ENCODE measurements around the gene SCN1B.

DNA sequence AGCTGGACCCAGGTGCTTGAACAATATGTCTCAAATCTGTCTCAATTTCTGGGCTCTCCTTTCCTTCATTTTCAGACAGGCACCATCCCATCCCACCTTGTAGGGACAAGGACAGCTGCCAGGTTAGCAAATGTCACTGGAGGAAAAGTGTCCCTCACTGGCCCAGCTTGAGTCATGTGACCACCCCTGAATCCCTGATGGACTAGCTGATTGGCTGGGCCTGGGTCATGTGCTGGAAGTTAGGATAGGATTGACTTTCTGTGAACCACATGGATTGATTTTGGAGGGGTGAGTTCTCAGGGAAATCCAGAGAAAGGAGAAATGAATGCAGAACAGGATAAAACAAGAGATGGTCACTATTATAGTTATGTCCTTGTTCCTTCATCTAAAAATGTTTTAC, 57.1 kb downstream of the SCN1B start:
- TF ChIP-seq, protein P1, sequence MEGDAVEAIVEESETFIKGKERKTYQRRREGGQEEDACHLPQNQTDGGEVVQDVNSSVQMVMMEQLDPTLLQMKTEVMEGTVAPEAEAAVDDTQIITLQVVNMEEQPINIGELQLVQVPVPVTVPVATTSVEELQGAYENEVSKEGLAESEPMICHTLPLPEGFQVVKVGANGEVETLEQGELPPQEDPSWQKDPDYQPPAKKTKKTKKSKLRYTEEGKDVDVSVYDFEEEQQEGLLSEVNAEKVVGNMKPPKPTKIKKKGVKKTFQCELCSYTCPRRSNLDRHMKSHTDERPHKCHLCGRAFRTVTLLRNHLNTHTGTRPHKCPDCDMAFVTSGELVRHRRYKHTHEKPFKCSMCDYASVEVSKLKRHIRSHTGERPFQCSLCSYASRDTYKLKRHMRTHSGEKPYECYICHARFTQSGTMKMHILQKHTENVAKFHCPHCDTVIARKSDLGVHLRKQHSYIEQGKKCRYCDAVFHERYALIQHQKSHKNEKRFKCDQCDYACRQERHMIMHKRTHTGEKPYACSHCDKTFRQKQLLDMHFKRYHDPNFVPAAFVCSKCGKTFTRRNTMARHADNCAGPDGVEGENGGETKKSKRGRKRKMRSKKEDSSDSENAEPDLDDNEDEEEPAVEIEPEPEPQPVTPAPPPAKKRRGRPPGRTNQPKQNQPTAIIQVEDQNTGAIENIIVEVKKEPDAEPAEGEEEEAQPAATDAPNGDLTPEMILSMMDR (IDR thresholded peaks at IDR 0.05 in 4 of 5, conservative IDR thresholded peaks at IDR 0.05 in 1 of 5): no peak
- TF ChIP-seq POLR2A (IDR thresholded peaks at IDR 0.05): no peak
